OCI-LY3 (cell line): ENCODE measurements around the gene SLX9.

Source experiments
- CTCF ChIP-seq: fragments of 200-600, 300-600 bp; sonication (generic); IDR thresholded peaks from 2 replicates; pipeline ENCODE4 v1.5.1; 2014; ENCODE audit warnings: antibody characterized with exemption, low read length, low read depth
- EZH2phosphoT487 ChIP-seq: fragments of 200-600 bp; shearing (Covaris generic); IDR thresholded peaks from 2 replicates; pipeline ENCODE4 v1.6.1; 2018; ENCODE audit warnings: antibody characterized with exemption, mixed run types, low read depth

- no peak for TF ChIP-seq CTCF
- no peak for TF ChIP-seq EZH2phosphoT487
These were observed 49.4 kb upstream of the SLX9 start for GRCh38 chr21:44890338-44890931.
